Activated gamma-delta T cell (primary cell): ENCODE data around the gene KCNH6.

Source experiments
- DNase-seq: peaks from one replicate; lab custom pipeline; 2025; lab: John Stamatoyannopoulos, UW

KCNH6 gene

DNA sequence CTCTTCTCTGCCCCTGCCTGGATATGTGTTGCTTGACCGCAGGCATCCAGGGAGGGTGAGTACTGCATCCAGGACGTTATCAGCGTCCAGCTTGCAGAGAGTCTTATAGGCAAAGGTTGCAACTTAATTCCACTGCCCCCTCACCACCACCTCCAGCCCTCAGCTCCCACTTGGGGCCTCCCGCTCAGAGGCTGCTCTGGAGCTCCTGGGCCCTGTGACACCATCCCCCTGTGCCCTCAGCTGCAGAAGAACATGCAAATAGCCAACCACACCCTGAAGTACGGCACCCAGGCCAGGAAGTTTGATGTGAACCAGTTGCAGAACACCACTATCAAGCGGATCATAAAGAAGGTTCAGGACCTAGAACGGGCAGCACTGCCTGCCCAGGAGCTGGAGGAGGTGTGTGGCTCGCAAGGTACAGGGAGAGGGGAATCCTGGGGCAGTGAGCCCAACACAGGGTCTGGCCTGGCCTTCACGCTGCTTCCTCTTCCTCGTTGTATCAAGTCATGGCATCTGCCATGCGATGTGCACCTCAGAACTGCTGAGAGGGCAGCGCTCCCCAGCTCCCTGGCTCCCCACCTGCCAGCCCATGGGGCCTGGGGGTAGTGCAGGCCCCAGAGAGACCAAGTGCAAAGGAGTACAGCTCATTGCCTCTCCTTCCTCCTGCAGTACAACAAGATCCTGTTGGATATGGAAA, 36.7 kb upstream of the KCNH6 start:
- no peak for DNase-seq

DNA sequence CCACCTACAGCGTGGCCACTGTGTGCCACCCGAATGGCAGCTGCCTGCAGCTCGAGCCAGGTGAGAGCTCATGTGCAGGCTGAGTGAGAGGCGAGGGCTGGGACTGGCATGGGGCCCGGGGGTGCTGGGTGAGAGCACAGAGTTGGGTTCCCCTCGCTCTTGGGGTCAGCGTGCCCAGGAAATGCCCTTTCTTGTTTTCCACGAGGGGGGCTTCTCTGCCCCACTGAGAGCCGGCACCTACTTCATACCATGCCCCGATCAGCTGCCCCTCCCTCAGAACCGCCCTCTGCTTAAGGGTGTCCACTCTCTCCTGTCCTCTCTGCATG, 36.2 kb upstream of the KCNH6 start:
- DNase-seq, result no peak

DNA sequence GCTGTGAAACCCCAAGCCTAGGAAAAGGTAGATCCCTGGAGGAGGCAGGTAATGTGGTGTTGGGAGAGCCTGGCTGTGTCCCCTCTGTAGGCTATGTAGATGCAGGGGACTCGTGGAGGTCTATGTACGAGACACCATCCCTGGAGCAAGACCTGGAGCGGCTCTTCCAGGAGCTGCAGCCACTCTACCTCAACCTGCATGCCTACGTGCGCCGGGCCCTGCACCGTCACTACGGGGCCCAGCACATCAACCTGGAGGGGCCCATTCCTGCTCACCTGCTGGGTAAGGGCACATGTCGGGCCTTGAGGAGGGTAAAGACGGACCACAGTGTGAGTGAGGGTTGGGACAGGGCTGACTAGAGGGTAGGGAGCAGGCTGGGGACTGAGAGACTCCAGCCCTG, 34.3 kb upstream of the KCNH6 start:
- DNase-seq, result no peak

DNA sequence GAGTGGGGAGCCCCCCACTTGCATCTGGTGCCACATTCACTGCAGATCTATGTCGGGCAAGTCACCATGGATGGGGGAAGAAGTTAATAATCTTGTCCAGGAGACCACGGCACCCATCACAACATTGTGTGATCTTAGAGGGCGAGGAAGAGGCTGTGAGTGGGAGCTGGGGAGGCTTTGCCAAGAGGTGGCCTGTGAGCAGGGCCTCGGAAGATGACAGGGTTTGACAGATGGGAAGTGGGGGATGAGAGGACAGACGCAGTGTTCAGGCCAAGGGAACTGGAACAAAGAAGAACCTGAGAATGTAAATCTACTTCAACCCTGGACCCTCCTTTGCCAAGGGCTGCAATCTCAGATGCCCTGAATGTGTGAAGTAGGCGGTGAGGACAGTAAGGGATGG, 33.9 kb upstream of the KCNH6 start:
- DNase-seq, result no peak

- no peak for DNase-seq
These were observed 32.8 kb upstream of the KCNH6 start for GRCh38 chr17:63490329-63490728.

DNA sequence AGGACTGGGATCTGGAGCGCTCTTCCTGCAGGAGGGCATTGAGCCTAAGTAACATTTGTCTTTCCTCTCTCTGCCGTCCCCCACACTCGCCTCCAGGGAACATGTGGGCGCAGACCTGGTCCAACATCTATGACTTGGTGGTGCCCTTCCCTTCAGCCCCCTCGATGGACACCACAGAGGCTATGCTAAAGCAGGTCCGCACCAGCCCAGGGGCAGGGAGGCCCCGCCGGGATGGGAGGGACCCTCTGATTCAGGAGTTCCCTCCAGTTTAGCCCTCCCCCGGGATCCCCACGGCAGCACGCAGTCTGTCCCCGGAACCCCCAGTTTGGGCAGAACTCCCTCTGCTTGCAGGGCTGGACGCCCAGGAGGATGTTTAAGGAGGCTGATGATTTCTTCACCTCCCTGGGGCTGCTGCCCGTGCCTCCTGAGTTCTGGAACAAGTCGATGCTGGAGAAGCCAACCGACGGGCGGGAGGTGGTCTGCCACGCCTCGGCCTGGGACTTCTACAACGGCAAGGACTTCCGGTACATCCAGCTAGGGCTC, 32.2 kb upstream of the KCNH6 start:
- no peak for DNase-seq

GRCh38 chr17:63491413-63491812, 31.7 kb upstream of the KCNH6 start:
- DNase-seq, result no peak

- no peak for DNase-seq
These were observed 31.1 kb upstream of the KCNH6 start for GRCh38 chr17:63491977-63492618.

DNA sequence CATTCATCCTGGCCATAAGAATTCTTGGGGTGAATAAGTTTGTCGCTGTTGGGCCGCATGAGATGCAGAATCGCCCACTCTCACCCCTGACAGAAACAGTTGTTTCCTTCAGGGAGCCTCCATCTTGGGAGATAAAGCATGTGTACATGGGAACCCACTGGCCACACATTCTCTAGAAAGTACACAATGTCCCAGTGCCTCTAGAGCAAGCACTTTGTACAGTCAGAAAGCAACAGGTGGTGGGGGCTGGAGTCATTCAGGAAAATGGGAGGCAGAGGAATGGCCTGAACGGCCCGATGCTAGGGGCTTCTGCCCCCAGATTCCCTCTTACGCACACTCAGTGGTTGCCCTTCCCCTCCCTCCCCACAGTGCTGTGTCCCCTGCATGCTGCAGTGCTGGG, 30.2 kb upstream of the KCNH6 start:
- DNase-seq, result no peak

- no peak for DNase-seq
These were observed 29.7 kb upstream of the KCNH6 start for GRCh38 chr17:63493411-63493810.

DNA sequence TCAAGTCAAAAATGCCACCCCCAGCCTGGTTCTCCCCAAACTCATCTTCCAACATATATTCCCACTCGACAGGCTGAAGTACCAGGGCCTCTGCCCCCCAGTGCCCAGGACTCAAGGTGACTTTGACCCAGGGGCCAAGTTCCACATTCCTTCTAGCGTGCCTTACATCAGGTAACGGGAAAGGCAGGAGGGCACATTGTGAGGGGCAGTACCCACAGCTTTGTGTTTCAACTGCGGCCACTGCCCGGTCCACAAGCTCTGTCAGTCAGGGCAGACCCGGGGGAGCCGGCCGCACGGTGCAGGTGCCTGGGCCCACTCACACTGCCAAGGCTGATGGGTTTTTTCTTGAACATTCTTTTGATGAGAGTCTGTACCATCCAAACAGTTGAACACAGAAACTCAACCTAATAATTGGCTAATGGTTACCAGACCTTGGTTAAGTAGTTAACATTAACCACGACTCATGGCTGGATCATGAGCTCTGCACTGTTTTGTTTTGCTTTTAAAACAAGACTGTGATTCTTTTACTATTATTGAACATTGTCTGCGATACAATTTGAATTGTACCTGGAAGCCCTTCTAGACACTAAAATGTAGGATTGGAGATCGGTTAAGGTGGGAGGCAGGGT, 28.7 kb upstream of the KCNH6 start:
- no peak for DNase-seq

DNA sequence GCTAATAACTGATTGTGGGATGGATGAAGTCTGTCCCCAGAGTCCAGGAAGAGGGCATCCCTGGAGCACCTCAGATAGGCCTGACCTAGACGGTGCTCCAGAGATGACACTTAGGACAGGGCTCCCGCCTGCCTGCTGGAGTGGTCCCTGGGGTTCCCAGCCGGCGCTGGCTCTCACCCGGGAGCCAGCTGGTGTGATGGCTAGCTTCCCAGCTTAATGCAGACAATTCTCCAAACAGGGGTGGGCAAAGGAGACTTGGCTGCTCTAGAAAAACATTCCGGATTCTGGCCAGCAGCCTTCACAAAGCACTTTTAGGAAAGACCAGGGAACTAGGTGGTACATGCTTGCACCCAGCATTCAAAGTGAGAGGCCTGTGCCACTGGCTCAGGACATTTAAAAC, 27.7 kb upstream of the KCNH6 start:
- no peak for DNase-seq

- no peak for DNase-seq
These were observed 27.0 kb upstream of the KCNH6 start for GRCh38 chr17:63496177-63496576.

DNA sequence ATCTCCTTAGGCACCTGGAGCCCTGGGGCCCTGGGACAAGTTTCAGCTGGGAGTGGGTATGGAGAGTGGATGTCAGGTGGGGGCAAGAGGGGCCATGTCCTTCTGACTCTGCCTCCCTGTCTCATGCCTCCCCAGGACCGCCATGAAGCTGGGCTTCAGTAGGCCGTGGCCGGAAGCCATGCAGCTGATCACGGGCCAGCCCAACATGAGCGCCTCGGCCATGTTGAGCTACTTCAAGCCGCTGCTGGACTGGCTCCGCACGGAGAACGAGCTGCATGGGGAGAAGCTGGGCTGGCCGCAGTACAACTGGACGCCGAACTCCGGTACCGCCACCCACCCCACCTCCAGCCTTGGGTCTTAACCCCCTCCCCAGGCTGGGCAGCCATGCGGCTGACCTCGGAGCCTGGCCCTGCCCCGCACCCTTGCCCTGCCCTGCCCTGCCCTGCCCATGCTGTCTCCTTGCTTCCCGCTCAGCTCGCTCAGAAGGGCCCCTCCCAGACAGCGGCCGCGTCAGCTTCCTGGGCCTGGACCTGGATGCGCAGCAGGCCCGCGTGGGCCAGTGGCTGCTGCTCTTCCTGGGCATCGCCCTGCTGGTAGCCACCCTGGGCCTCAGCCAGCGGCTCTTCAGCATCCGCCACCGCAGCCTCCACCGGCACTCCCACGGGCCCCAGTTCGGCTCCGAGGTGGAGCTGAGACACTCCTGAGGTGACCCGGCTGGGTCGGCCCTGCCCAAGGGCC, 26.3 kb upstream of the KCNH6 start:
- DNase-seq, result no peak

DNA sequence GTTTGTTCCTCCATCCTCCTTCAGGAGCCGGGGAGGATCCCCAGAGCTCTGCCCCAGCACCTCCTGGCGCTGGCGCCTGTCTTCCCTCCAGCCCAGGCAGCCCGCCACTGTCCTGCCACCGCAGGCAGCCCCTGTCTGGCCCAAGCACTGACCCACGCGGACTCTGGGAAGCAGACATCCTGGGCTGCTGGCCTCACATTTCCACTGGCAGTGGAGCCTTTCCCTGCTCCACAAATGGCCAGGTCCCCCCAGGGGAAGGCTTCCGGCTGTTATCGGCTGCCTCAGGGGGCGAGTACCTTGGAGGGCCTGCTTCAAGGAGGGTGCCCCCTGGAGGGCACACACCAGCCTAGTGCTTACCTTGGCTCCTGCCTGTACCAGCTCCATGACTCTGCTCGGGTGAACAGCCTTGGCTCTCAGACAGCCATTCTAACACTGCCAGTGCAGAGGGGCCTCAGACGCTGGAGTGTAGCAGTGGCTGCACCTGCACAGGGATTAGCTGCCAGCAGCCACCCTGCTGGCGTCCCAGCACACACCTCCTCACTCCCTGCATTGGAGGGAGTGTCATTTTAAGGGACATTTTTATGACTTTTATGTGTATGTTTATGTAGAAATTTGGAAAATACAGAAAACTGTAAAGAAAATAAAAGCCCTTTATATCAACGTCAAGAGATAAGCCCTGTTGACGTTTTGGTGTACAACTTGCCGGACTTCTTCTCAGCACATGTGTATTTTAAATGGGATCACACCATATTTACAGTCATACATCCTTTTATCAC, 25.3 kb upstream of the KCNH6 start:
- DNase-seq, result no peak

- DNase-seq, result no peak
These were observed 24.4 kb upstream of the KCNH6 start for GRCh38 chr17:63498626-63499195.

GRCh38 chr17:63500543-63501390, 22.4 kb upstream of the KCNH6 start:
- DNase-seq, result no peak

DNA sequence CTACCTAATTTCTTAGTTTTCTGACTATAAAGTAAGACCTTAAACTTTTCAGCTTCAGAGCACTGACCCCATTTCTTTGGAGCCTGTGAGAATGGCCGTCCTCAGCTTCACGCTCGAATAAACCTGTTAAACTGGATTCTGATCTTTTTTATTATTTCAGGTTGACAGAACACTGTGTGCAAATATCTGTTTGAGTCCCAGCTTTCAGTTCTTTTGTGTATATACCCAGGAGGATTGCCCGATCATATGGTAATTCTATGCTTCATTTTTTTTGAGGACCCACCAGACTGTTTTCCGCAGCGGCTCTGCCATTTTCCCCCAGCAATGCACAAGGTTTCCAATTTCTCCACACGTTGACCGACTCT, 19.8 kb upstream of the KCNH6 start:
- no peak for DNase-seq

DNA sequence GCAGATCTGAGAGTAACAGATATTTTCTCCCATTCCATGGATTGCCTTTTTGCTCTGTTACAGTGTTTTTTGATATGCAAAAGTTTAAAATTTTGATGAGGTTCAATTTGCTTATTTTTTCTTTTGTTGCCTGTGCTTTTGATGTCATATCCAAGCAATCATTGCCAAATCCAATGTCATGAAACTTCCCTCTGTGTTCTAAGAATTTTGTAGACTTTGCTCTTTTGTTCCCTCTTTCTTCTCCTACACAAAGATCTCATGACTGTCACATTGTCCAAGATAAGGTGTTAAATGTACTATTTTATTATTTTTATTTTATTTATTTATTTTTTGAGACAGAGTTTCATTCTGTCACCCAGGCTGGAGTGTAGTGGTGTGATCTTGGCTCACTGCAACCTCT, 18.9 kb upstream of the KCNH6 start:
- no peak for DNase-seq

DNA sequence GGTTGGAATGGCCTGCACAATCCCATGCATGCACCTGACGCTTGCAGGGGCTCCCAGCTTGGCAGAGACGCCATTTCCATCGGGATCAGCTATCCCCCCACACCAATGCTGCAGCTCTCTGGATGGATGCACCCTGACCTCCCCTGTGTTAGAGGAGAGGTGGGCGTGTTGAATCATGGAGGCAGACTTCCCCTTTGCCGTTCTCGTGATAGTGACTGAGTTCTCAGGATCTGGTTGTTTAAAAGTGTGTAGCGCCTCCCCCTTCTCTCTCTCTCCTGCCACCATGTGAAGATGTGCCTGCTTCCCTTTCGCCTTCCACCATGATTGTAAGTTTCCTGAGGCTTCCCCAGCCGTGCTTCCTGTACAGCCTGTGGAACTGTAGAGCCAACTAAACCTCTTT, 17.8 kb upstream of the KCNH6 start:
- no peak for DNase-seq

- DNase-seq, result no peak
These were observed 16.5 kb upstream of the KCNH6 start for GRCh38 chr17:63506627-63507026.
